Endothelial cell of umbilical vein (primary cell): Measurements from ENCODE around the gene HACE1.

Experiments used
- CTCF ChIP-seq, 2 donors: IDR thresholded peaks; 1 replicate in 1 of 2; 2 replicates in 1 of 2; pipeline ENCODE4 v1.5.1; 2011; ENCODE audit warnings: low read length in 2 of 2, mild to moderate bottlenecking in 2 of 2, moderate library complexity in 2 of 2, control low read depth in 1 of 2, inconsistent platforms in 1 of 2, low read depth in 1 of 2; ENCODE audit not compliant: insufficient read depth in 1 of 2; ENCODE audit errors: extremely low read depth in 1 of 2
- MYC ChIP-seq: IDR thresholded peaks from one replicate; pipeline ENCODE4 v1.6.1; 2011; ENCODE audit warnings: mild to moderate bottlenecking, low read depth, low read length
- POLR2A ChIP-seq: IDR thresholded peaks from 2 replicates; pipeline ENCODE4 v1.6.1; 2012; ENCODE audit warnings: low read depth, mild to moderate bottlenecking, control low read depth, low read length
- POLR2AphosphoS5 ChIP-seq: IDR thresholded peaks from 2 replicates; pipeline ENCODE4 v1.6.1; 2012; ENCODE audit warnings: low read depth, mild to moderate bottlenecking, control low read depth, low read length, moderate library complexity; ENCODE audit not compliant: insufficient read depth

GRCh38 chr6:104885518-104886043 lies 25.9 kb upstream of the HACE1 start:
- TF ChIP-seq POLR2A = no peak
- TF ChIP-seq CTCF (IDR thresholded peaks at IDR 0.05; ENCODE audit: extremely low read depth in 1 of 2, insufficient read depth in 1 of 2, low read depth in 1 of 2, low read length in 2 of 2) = no peak
- TF ChIP-seq MYC = no peak
- TF ChIP-seq POLR2AphosphoS5 = no peak
